Activated T-cell treated with anti-CD3 and anti-CD28 coated beads for 24 hours (primary cell): Measurements from ENCODE around the gene FNDC8.
"Not testable (repeated sequence)": the region's sequence is repeated elsewhere in the genome, so short reads cannot be mapped to it uniquely, and the experiment has no call there.

Experiments used
- DNase-seq: peaks from one replicate; pipeline ENCODE4 v3.0.0-alpha.2; 2020; ENCODE audit warnings: low read depth

The FNDC8 gene

GRCh38 chr17:35142467-35142796 lies 21.0 kb downstream of the FNDC8 start:
- no peak for DNase-seq

DNA sequence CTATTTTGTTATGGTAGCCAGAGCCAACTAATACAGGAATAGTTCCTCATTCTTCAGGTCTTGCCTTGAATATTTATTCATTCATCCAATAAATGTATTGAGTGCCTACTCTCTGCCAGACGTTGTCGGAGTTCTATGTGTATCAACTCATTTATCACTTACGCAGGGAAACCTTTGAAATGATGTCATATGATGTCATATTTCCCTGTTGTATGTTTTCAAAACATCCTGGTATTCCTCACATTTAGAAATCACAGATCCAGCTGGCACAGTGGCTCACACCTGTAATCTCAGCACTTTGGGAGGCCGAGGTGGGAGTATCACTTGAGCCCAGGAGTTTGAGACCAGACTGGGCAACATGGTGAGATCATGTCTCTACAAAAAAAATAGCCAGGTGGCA lies 23.4 kb downstream of the FNDC8 start:
- no peak for DNase-seq

- no peak for DNase-seq
Observed at GRCh38 chr17:35146214-35146833, 24.9 kb downstream of the FNDC8 start.

DNA sequence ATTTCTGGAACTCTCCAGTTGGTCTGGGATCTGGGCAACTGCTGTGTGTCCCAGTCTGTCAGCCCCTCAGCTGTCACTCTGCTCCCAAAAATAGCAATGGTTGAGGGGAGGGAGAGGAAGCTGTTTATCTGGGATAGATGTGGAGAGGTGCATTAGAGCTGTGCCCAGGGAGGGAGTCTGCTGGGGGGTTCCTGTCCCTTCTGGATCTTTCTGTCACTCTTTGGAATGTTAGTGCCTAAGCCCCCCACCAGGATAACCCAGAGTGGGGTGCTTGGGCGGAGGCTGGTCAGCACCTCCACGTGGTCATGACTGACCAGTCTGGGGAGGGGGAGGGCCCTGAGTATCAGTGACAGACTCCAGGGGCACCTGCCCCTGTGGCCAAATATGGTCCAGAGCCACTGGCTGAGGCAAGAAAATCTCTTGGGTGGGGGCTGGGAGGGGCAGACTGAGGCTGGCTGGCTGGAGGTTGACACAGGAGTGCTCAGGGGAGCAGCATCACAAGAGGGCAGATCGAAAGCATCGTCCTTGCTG lies 26.0 kb downstream of the FNDC8 start, which contains the start of gene UNC45B:
TSS of gene UNC45B (plus strand) at position 443 of the 531 bp plus-strand sequence. CDS start 447 bp downstream, outside the sequence.
- DNase-seq, result no peak

DNA sequence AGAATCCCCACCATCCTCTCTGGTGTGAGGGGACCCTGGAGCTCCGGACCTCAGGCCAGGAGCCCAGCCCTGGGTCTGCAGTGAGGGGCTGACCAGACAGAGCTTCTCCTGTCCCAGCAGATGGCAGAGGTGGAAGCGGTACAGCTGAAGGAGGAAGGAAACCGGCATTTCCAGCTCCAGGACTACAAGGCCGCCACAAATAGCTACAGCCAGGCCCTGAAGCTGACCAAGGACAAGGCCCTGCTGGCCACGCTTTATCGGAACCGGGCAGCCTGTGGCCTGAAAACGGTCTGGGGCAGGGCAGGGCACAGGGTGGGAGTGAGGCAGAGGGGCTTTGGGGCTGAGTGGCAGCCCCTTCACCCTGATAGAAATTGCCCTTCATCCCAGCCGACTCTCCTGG lies 26.7 kb downstream of the FNDC8 start:
- no peak for DNase-seq

DNA sequence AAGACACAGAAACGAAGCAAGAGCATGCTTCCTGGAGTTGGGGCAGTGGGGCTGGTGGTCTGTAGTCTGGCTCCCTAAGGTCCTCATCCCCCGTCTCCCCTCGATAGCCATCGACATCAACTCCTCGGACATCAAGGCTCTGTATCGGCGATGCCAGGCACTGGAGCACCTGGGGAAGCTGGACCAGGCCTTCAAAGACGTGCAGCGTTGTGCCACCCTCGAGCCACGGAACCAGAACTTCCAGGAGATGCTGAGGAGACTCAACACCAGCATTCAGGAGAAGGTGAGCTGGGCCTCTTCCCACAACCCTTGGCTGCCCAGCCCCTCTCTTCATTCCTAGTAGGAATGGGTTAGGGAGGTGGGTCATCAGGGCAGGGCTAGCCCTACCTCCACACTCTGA lies 28.5 kb downstream of the FNDC8 start:
- no peak for DNase-seq

- DNase-seq, result not testable (repeated sequence)
Observed at GRCh38 chr17:35151080-35151479, 29.7 kb downstream of the FNDC8 start.

DNA sequence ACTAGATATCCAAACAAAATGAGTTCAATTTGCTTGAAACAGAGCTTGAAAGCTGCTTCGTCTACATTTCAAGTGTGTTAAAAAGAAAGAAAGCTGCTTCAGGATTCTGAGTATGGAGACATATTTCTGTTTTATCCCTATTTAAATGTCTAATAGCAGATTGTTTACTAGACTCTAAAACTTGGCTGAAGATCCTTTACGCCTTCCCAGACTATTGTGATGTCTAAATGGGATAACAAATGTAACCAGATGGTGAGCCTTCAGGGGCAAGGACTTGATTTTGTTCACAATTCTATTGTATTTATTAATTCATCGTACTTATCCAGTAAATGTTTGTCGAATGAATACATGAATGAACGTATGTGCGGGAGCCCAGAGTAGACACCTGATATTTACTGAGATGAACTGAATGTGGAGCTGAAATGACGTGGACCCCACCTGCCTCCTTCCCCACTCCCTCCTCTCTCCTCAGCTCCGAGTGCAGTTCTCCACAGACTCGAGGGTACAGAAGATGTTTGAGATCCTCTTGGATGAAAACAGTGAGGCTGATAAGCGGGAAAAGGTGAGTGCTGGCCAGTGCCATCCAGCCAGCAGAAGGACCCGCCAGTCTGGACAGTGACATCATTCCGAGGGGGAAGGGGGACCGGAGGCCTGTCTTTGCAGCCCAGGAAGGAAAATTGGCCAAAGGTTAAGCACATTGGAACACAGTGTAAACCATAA lies 31.2 kb downstream of the FNDC8 start:
- DNase-seq, result no peak

GRCh38 chr17:35154196-35155165 lies 33.1 kb downstream of the FNDC8 start:
- no peak for DNase-seq

DNA sequence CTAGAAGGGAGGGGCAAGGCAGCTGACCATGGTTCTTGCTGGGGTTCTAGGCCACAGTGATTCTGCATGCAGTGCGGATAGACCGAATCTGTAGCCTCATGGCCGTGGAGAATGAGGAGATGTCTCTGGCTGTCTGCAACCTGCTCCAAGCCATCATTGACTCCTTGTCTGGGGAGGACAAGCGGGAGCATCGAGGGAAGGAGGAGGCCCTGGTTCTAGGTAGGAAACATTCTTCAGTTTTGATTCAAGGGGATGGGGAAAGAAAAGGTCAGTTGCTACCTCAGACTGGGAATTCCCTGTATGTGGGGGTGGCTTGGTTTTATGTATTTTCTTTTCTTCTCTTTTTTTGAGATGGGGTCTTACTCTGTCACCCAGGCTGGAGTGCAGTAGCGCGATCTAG lies 33.8 kb downstream of the FNDC8 start:
- DNase-seq, result no peak

DNA sequence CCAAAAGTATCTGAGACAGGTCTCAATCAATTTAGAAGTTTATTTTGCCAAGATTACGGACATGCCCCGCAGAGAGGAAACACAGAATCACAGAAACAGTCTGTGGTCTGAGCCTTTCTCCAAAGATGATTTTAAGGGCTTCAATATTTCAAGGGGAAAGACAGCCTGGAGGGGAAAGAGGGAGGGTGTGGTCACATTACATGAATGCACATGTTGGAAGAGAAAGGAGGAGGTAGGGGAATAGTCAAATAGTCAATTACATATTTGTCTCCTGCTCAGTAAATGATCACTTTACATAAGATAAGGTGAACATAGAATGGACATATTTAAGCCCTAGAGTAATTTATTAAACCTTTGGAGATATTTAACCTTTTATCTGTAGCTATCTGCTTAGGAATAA lies 38.5 kb downstream of the FNDC8 start:
- DNase-seq, result no peak

DNA sequence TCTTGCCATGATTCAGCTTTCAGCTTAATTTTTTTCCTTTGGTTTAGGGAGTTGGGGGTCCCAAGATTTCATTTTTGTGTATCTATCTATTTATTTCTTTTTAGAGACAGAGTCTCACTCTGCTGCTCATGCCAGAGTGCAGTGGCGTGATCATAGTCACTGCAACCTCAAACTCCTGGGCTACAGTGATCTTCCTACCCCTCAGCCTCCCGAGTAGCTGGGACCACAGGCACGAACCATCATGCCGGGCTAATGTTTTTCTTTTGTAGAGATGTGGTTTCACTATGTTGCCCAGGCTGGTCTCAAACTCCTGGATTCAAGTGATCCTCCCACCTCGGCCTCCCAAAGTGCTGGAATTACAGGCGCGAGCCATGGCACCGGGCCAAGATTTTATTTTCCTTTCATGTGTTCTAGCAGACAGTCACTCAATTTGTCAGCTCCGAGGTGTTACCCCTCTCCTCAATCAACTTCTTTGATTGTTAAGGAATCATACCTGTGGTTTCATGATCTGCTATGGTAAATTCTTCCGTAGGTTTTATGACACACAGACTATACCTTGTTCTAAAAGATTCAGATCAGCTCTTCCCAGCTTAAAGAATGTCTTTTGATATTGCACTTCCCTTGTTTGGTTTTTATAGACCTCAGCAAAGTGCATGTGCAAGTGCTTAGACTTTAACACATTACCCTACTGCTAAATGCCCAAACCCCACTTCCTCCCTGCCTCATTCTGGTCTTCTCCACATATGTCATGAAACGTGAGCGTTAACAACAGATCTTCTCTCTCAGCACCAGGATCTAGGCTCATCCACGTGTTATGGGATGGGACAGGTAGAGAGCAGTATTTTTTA lies 39.2 kb downstream of the FNDC8 start:
- DNase-seq, result no peak

GRCh38 chr17:35161281-35161761 lies 39.9 kb downstream of the FNDC8 start:
- DNase-seq, result no peak

DNA sequence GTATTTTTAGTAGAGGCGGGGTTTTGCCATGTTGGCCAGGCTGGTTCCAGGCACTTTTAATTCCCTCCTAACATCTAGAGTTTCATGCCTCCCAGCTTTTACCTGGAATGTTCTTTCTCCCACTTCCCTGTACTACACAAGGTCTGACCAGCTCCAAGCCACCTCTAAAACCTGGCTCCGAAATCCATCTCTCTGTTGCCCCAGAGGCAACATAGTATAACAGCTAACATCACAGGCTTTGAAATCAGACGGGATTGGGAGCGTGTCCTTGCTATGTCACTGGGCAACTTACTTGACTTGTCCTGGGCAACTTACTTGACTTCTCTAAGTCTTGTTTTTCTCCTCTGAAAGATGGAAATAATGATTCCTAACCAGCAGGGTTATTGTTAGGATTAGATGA lies 41.3 kb downstream of the FNDC8 start:
- DNase-seq, result no peak

DNA sequence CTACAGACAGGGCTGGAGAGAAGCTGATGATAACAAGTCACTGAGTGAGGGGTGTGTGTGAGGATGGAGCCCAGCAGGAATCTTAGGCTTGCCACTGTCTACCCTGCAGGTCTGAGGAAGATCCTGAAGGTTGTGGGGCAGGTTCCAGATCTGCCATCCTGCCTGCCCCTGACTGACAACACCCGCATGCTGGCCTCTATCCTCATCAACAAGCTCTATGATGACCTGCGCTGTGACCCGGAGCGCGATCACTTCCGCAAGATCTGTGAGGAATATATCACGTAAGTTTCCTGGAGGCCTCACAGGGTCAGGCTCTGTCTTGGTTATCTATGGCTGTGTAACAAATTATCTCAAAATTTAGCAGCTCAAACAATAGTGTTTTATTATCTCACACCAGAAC lies 42.5 kb downstream of the FNDC8 start:
- DNase-seq, result no peak

DNA sequence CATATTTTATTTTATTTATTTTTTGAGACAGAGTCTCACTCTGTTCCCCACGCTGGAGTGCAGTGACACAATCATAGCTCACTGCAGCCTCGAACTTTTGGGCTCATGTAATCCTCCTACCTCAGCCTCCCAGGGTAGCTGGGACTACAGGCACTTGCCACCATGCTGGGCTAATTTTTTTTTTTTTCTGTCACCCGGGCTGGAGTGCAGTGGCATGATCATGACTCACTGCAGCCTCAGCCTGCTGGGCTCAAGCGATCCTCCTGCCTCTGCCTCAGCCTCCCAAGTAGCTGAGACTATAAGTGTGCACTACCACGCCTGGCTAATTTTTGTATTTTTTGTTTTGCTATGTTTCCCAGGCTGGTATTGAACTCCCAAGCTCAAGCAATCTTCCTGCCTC lies 43.3 kb downstream of the FNDC8 start:
- DNase-seq, result no peak

DNA sequence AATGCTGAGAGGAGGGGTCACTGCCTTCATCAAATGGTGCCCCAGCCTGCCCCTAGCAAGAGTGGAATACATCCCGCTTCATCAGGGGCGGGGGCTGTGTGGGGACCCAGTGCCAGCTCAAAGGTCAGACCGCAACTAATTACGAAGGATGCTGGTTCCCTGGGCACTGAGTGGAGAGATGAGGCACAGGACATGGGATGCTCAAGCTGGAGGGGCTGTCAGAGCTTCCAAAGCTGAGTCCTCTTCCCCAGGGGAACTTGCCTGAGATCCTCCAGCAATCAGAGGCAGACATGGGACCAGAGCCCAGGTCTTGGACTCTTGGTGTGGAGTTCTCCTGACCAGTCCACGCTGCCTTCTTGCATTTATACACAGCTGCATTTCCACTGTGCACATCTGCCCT lies 45.1 kb downstream of the FNDC8 start:
- no peak for DNase-seq

DNA sequence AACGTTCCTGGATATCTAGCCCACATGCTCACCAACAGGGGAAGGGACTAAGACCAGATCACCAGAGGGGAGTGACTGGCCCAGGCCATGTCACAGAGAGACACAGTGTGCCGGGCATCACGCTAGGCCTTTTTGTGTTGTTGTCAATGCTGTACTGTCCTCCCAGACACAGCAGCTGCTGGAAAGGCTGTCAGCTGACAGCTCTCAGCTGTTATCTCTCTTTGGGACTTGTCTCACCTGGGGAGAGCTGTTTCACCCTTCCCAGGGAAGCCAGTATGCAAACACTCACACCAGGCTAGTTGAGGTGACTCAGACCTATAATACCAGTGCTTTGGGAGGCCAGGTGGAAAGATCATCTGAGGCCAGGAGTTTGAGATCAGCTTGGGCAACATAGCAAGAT lies 45.6 kb downstream of the FNDC8 start:
- DNase-seq, result no peak

DNA sequence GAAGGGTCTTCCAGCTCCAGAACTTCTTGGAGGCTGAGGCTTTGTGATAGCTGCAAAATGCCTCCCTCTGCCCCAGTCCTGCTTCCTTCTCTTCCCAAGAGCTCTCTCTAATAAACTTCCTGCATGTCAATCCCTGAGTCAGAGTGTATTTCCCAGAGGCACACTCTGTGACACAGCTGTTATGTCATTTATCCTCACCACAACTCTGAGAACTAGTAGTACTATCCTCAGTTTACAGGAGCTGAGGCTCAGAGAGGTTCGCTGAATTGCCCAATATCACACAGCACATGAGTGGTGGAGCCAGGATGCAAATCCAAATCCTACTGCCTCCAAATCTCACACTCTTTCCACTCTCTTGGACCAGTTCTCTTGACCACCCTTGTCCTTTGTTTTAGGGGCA lies 46.3 kb downstream of the FNDC8 start:
- DNase-seq, result no peak

DNA sequence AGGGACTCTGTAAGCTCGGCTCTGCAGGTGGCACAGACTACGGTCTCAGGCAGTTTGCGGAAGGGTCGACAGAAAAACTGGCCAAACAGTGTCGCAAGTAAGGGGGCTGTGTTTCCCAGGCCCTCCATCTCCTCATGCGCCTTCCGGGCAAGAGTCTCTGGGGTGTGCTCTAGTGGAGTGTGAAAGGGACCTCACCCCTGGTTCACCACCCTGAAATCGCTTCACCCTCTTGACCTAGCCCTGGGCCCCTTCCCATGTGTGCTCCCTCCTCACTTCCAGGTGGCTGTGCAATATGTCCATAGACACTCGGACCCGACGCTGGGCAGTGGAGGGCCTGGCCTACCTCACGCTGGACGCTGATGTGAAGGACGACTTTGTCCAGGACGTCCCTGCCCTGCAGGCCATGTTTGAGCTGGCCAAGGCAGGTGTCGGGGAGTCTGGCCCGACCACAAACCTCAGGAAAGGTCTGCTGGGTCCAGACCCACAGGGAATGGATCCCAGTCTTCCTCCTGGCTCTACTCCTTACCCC lies 48.5 kb downstream of the FNDC8 start:
- no peak for DNase-seq
